Spleen (tissue), 7 donors: ENCODE results near the gene MMEL1.

Source experiments
- CTCF ChIP-seq, 11 experiments: fragments of 200-600 bp in 7 of 11; fragments of 450-650 bp in 4 of 11; sonication (generic) in 4 of 11; IDR thresholded peaks in 8 of 11; conservative IDR thresholded peaks in 3 of 11; 1 replicate in 7 of 11; 2 replicates in 4 of 11; pipeline versions ENCODE4 v1.4.0 to v1.8.0; 2016 to 2021; ENCODE audit warnings: antibody characterized with exemption in 11 of 11, inconsistent platforms in 4 of 11, mild to moderate bottlenecking in 1 of 11
- POLR2A ChIP-seq, 3 donors: fragments of 450-650 bp; IDR thresholded peaks; one replicate each; pipeline ENCODE4 v1.5.1; 2017; ENCODE audit warnings: antibody characterized with exemption in 3 of 3, mild to moderate bottlenecking in 1 of 3
- POLR2AphosphoS5 ChIP-seq, 3 donors: sonication (generic); formaldehyde crosslinking; IDR thresholded peaks; one replicate each; pipeline ENCODE4 v1.5.1; 2017; ENCODE audit warnings: antibody characterized with exemption in 3 of 3
- donor health status: DM: no; HTN: no; CAD: no; lungs with moderate emphysema.
- donor health status: DM: no; HTN: no; CAD: no.
- donor health status: DM: no; HTN: no; CAD: no.

GRCh38 chr1:2573250-2573920 lies 59.4 kb downstream of the MMEL1 start:
- TF ChIP-seq CTCF (IDR thresholded peaks at IDR 0.05 in 8 of 11, conservative IDR thresholded peaks at IDR 0.05 in 3 of 11) (no peak), POLR2AphosphoS5 (IDR thresholded peaks at IDR 0.05) (no peak), POLR2A (IDR thresholded peaks at IDR 0.05) (no peak)
